GM12874 (cell line): ENCODE results near the gene NEUROG2.

Experiments used
- TF ChIP-seq, protein P1 (sequence below): IDR thresholded peaks from 2 replicates; pipeline ENCODE4 v1.5.1; 2011; ENCODE audit warnings: low read depth, mild to moderate bottlenecking, control low read depth, low read length, moderate library complexity; ENCODE audit not compliant: insufficient read depth

The NEUROG2 gene

DNA sequence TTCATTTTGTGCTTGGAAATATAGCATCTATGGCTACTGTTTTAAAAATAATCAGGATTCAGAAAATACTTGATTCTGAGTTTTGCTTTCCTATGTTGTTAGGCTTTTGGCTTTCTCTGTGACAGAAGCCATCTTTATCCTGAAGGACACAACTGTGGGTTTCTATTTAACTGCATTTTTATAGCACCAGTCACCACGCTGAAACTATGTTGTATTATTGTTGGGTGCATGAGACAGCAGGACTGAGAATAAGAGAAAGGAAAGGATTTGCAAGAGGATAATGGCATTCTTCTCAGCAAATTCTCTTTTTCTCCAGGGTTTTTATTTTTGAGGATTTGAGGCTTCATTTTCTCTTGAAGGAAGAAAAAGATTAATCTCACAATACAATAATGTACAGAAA is 10.1 kb upstream of the NEUROG2 start:
- TF ChIP-seq, protein P1, sequence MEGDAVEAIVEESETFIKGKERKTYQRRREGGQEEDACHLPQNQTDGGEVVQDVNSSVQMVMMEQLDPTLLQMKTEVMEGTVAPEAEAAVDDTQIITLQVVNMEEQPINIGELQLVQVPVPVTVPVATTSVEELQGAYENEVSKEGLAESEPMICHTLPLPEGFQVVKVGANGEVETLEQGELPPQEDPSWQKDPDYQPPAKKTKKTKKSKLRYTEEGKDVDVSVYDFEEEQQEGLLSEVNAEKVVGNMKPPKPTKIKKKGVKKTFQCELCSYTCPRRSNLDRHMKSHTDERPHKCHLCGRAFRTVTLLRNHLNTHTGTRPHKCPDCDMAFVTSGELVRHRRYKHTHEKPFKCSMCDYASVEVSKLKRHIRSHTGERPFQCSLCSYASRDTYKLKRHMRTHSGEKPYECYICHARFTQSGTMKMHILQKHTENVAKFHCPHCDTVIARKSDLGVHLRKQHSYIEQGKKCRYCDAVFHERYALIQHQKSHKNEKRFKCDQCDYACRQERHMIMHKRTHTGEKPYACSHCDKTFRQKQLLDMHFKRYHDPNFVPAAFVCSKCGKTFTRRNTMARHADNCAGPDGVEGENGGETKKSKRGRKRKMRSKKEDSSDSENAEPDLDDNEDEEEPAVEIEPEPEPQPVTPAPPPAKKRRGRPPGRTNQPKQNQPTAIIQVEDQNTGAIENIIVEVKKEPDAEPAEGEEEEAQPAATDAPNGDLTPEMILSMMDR = no peak

DNA sequence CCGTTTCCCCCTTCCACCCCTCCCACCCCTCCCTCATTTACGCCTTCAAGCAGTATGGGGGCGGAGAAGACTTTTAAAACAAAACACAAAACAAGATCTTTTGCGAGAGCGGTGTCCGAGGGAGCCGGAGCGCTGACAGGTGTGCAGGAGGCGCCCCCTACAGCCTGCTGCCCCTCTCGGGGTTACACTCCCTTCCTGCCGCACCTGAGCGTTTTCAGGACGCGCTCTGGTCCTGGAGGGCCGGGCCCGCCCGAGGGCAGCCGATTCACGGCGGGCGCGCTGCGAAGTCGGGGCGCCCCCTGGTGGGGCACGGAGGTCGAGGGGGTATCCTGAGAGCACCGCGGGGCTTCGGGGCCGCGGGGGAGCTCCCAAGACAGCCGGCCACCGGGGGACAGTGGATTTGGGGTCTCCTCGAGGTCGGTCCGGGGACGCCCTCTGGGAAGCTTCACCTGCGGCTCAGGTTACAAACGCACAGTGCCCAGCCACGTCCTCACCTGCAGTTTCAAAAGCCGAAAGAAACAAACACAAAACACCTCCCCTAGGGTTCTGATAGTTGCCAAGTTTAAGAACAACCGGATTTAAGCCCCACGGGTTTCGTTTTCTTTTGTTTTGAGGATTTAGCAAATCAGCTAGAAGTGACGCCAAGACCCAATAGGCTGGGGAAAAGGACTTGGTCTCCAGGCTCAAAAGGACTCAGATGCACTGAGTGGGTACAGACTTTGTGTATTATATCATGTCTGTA is 8.0 kb upstream of the NEUROG2 start:
- TF ChIP-seq, protein P1 = peak; percentile 93

DNA sequence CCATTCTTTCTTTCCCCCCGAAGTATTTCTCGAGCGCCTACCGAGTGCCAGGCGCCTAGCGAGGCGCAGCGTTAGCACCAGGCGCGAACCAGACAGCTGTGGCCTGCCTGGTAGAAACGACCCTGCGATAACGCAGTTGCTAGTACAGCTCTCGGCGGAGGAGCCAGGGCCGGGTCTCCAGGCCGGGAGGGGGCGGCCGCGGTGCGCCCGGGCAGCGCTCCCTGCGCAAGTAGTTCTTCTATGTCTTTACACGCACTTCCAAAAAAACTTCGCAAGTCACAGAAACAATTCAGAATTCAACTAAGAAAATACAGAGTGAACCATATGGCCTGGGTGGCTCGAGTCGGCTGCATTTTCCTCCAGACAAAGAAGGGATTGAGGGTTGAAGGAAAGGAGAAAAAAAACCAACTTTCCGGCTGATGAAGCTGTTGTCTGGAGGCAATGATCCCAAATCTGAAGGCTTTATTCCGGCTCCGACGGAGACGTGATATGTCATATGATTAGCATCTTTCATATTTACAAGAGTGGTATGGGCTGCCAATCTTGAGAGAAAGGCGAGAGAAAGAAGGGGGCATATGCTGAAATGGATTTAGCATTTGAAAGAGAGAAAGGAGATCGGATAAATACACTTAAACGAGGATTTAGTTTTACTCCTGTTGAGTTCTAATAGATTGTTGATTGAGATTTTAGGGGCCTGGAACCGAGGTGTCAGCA is 7.2 kb upstream of the NEUROG2 start:
- TF ChIP-seq, protein P1 = peak; percentile 61

DNA sequence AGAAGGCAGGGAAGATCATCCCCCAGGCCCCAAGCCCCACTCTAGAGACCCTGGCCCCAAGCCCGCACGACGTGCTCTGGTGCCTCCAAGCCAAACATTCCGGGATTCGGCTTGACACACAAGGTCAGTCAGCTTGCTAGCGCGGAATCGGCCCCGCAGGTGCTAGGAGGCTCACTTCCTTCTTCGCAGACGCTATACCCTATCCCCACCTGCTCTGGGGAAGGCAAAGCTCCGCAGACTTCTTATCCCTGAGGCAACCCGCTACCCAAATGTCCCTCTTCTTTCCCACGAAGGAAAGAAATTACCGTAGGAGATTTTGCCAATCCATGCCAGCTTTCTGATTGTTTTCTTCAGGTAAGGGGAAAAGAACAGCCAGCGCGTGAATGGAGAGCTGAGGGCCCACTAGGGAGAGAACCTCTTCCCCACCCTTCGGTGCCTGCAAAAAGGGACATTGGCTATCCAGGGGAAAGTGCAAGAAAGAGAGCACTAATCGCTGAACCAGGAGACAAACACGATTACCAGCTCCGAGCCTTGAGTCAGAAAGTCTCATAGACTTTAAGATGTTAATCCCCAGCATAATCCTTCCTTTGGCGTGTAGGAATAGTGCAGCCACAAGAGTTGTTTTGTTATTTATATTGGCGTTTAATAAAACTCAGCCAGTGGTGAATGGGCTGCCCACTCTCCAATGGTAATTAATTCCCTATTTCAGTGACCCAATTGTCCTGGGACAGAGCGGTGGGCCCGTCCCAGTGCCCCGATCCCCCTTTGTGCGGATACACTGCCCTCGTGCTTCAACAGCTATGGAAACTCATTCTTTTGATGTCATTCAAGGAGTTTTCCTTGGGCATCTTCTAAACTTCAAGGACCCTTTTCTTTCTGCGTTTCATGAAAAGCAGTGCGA is 5.4 kb upstream of the NEUROG2 start:
- TF ChIP-seq, protein P1 = no peak

DNA sequence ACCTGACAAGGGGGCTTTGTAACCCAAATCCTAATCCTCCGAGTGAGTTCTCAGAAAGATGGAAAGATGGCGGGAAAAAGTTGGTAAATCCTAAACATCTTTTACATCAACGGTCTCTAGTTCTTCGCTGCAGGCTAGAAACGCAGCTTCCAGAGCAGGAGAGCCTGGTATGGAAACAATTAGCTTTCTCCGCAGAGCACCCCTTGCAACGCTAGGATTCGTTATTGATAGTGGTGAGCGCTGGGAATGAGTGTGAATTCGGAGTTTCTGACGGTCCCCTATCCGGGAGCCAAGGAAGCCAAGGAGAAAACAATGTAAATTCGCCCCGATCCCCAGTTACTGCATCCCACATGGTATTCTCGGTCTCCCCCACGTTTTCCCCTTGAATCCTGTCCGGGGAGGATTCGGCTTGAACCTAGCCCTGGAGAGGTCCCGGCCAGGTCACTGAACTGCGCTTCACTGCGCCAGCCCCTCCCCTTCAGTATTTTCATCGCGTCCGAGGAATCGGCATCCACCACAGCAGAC is 4.7 kb upstream of the NEUROG2 start:
- TF ChIP-seq, protein P1 = no peak

DNA sequence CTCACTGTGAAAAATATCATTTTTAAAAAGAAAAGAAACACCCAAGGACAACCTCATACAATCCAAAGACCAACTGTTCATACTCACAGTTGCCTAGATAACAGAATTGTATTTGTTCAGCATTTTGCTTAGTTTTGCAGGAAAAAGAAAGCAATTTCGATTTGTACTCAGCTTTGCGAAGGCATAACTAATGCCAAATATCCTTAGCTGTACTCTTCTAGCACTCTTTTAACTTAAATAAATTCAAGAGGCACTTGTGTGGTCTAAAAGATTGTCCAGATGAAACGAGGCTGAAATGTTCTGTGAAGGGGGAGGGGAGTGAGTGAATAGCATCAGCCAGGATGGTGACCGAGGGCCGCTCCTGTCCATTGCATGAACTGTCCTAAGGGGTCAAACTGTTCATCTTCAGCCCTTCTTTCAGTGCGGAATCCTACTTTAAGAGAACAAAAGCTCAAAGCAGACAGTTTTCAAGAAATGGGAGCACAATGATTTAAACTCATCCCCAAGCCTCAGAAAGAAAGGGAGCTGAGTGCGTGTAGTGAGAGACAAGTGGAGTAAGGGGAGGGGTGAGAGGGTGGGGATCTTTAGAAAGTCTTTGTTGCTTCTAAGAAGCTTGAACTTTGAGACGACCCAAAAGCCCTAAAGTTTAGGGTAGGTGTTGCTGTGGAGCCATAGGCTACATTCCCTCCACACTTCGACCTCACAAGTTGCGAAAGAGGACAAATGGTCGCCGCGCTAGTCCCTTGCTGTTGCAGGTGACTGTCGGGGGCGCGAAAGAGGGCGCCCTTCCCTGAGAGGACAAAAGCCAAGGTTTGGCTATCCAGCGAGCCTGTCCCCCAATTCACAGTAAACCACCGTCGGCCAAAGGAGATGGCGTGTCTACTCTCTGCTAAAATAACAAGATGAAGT is 4.0 kb upstream of the NEUROG2 start:
- TF ChIP-seq, protein P1 = peak; percentile 55
